Measurements from ENCODE around the gene WDR33. TPM values are rescaled to one million over a fixed set of nuclear protein-coding genes. Genes with fewer than 3 reads are reported as not detected.

Gene WDR33
- total RNA-seq, 2 experiments from 2014 or later = 58.7 to 69.0 TPM

DNA sequence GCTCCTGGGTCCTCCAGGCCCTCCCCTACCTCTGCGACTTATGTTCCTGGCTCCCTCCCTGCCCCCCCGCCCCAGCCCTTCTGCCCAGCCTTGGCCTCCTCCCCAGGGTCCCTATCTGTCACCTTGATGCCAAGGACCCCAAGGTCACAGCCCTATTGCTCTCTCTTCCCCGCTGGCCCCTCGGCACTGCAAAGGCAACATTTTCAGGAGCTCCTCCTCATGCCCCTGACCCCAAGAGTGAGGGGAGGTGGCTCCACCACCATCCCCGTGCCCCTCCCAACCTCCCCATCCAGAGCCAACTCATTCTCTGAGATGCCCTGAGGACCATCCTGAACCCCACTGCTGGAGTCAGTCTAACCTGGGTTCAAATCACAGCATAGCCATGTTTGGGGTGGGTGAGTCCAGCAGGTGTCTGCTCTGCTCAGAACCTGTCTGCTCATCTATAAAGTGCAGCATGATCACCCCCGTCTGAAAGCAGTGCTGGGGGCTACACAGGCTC is 147.4 kb downstream of the WDR33 start:
- H3K9me3 Mint-ChIP-seq = no peaks in the 10 kb centered on the region
- no peaks in the 10 kb centered on the region for H3K36me3 Mint-ChIP-seq (ENCODE audit: low read depth)
- DNase-seq = no peak
- H3K27me3 Mint-ChIP-seq = peaks cover 45% of the 10 kb centered on the region
- POLR2A ChIA-PET = no interaction called here
- no peak overlapping the region for H3K27ac Mint-ChIP-seq
- no peak overlapping the region for H3K4me3 Mint-ChIP-seq
- peaks cover 4% of the 10 kb centered on the region for H3K4me1 Mint-ChIP-seq
- CTCF ChIA-PET = no interaction called here

DNA sequence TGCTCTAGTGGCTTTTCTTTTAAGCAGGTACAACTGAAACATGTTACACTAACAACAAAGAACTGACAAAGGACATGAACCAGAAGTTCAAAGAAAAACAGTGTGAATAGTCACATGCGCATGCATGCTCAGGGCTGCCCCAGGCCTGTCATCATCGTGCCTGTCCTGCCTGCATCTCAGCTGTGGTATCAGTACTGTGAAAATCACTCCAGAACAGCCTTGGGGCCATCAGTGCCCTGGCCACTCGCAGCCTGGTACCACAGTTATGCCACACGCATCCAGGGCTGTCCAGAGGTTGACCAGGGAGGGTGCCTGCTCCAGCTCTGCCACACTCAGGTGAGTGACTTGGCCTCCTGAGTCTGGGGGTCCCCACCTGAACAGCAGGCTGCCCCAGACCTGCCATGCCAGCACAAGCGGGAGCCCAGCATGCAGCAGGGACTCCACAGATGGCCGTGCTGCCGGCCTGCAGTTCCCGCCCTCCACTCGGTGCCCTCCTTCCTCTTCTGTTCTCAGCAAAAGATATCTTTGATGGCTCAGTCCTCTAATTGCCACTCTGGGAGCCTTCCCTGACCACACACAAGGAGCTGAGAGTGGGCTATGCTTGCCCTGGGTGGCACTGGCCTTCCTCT is 147.9 kb downstream of the WDR33 start:
- Mint-ChIP-seq H3K36me3 (ENCODE audit: low read depth) (no peaks in the 10 kb centered on the region), H3K4me3 (no peak overlapping the region), H3K27me3 (peaks cover 45% of the 10 kb centered on the region), H3K27ac (no peak overlapping the region), H3K4me1 (peaks cover 4% of the 10 kb centered on the region), H3K9me3 (no peaks in the 10 kb centered on the region)
- ChIA-PET CTCF (no interaction called here), POLR2A (no interaction called here)
- DNase-seq = no peak

DNA sequence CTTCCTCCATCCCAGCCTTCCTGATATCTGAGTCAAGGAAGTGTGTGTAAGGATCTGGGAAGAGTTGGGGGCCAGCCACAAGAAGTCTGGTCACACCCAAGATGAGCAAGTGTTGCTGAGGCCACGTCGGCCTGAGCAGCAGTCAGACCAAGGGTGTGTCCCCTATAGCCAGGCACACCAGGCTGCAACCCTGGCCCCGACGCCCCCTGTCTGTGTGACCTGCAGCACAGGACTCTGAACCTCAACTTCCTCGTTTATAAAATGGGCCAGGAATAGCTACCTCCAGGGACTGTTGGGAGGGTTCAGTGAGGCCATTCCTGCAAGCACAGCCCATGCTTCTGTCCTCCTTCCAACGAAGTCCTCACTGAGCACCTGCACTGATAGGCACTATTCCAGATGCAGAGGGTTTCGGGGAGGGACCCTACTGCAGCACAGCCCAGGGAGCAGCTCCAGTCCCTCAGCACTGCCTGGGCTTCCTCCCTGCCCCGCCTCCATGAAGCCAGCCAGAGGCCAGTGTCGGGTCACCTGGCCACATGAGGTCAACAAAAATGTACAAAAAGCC is 148.9 kb downstream of the WDR33 start:
- no peak for DNase-seq
- Mint-ChIP-seq H3K4me3 (no peak overlapping the region), H3K27ac (no peak overlapping the region)

DNA sequence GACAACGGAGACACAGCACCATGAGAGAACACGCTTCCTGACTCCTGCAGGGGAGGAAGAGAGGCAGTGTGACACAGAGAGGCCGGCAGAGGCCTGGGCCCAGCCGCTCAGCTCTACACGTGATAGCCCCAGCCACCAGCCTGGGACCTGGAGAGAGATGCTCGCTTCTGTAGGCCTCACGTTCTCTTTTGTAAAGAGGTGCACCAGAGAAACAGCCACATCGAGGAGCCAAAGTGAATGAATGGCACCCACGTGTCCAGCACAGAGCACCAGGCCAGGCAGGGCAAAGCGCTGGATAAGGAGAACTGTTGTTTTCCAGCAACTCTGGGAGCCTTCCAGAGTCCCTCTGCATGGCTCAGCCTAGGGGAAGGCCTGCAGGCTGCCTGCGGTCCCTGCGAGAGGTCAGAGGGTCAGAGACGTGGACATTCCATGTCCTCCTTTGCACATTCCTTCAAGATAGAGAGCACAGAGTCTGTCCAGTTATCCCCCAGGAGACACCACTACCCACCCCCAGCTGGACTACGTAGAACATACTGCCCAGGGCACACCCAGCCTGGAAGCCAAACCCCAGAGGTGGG is 149.8 kb downstream of the WDR33 start:
- no peak for DNase-seq
- H3K27ac Mint-ChIP-seq = no peak overlapping the region
- ChIA-PET POLR2A (no interaction called here), CTCF (no interaction called here)
- H3K9me3 Mint-ChIP-seq = no peaks in the 10 kb centered on the region
- H3K4me3 Mint-ChIP-seq = no peak overlapping the region
- peaks cover 31% of the 10 kb centered on the region for H3K27me3 Mint-ChIP-seq
- H3K4me1 Mint-ChIP-seq = peaks cover 4% of the 10 kb centered on the region
- H3K36me3 Mint-ChIP-seq (ENCODE audit: low read depth) = no peaks in the 10 kb centered on the region

More for the DNA sequence above, 148.9 kb downstream of the WDR33 start:
- ChIA-PET CTCF (interaction anchor here (1.0 kb wide), 1 partner anchor 12 kb away, joined by 3 read pairs; no protein-coding TSS in a partner anchor), POLR2A (no interaction called here)
- Mint-ChIP-seq H3K9me3 (no peaks in the 10 kb centered on the region), H3K36me3 (ENCODE audit: low read depth) (no peaks in the 10 kb centered on the region), H3K27me3 (peaks cover 39% of the 10 kb centered on the region), H3K4me1 (peaks cover 4% of the 10 kb centered on the region)

DNA sequence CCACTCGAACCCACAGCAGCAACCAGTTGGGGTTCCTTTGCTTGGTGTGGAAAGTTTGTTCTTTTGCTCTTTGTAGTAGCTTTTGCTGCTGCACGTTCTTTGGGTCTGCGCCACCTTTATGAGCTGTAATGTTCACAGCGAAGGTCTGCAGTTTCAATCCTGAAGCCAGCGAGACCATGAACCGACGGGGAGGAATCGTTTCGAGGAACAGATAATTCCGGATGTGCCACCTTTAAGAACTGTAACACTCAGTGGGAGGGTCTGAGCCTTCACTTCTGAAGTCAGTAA is 150.7 kb downstream of the WDR33 start:
- Mint-ChIP-seq H3K36me3 (ENCODE audit: low read depth) (no peaks in the 10 kb centered on the region), H3K9me3 (no peaks in the 10 kb centered on the region), H3K4me1 (peaks cover 5% of the 10 kb centered on the region), H3K27me3 (peaks cover 22% of the 10 kb centered on the region), H3K4me3 (no peak overlapping the region), H3K27ac (no peak overlapping the region)
- POLR2A ChIA-PET = no interaction called here
- CTCF ChIA-PET = no interaction called here
- no peak for DNase-seq

DNA sequence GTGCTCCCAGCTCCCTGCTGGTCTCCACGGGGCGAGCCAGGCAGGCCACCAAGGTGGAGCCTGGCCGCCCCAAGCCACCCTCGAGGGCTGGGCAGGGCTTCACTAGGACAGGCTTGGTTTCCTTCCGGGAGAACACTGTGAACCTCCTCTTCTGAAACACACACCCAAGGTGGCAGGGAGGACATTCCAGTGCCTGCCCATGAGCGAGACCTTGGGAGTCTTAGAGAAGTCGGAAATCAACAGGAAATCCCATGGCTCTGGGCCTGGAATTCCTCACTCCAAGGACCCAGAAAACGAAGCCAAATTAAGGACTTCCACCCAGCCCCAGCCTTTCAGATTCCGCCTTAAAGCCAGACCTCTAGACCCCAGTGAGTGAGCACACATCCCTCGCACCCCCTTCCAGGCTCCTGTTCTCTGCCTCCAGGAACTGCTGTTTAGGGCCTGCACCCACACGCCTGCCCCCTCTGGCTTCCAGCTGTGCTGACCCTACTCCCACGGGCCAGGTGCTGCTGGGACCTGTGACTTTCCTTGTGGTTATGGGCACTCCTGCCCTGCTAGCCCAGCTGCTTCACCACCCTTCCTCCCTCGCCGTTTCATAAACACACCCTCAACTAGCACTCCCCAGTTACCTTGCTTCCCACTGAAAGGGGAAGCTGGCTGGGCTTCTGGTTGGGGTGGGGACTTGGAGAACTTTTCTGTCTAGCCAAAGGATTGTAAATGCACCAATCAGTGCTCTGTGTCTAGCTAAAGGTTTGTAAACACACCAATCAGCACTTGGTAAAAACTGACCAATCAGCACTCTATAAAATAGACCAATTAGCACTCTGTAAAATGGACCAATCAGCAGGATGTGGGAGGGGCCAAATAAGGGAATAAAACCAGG is 151.3 kb downstream of the WDR33 start:
- no peak overlapping the region for H3K4me3 Mint-ChIP-seq
- H3K27ac Mint-ChIP-seq = no peak overlapping the region
- H3K36me3 Mint-ChIP-seq (ENCODE audit: low read depth) = no peaks in the 10 kb centered on the region
- H3K27me3 Mint-ChIP-seq = peaks cover 16% of the 10 kb centered on the region
- DNase-seq = no peak
- CTCF ChIA-PET = no interaction called here
- peaks cover 5% of the 10 kb centered on the region for H3K4me1 Mint-ChIP-seq
- POLR2A ChIA-PET = no interaction called here
- H3K9me3 Mint-ChIP-seq = no peaks in the 10 kb centered on the region

DNA sequence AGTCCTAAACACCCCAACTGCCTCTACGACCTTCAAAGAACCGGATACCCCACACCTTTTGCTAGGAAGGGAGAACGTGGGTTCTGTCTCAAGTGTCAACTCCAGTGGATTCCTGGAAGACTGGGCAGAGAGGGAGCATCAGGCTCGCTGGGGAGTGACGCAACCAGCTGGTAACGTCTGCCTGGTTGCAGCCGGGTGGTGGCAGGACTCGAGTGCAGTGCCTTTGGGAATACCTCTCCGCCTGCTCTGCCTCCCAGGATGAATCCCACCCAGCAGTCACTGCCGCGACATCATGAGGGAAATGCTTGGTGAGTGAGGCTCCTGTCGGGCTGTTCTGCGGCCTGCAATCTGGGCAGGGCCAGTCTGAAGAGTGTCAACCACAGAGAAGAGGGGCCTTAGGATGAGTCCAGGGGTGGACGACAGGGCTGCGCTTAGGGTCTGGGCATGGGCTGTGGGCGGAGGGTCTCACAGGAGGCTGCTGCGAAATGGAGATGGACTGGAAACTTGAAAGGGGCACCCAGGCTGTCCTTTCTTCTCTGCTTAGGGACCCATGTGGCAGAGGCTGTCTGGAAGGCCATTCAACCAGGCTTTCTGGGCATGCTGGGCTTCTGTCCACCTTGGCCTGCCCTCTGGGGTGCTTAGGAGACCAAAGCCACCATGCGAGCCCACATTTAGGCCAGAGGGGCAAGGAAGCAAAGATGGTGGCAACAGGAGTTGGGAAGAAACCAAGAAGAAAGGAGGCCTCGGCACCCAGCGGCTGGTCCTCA is 152.1 kb downstream of the WDR33 start:
- Mint-ChIP-seq H3K4me1 (peaks cover 4% of the 10 kb centered on the region), H3K27me3 (peaks cover 12% of the 10 kb centered on the region), H3K36me3 (ENCODE audit: low read depth) (no peaks in the 10 kb centered on the region), H3K9me3 (no peaks in the 10 kb centered on the region), H3K27ac (no peak overlapping the region), H3K4me3 (no peak overlapping the region)
- DNase-seq = no peak
- ChIA-PET CTCF (no interaction called here), POLR2A (no interaction called here)

DNA sequence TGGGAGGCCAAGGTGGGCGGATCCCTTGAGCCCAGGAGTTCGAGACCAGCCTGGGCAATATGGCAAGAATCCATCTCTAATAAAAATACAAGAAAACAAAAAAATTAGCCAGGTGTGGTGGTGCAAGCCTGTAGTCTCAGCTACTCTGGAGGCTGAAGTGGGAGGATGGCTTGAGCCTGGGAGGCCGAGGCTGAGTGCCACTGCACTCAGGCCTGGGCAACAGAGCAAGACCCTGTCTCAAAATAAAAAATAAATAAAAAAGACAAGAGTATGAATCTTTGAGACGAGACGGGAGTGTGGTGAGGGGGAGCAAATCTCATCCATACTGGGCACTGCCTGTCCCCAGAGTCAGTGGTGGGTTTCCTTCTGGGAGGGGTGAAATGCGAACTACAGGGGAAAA is 152.8 kb downstream of the WDR33 start:
- CTCF ChIA-PET = no interaction called here
- Mint-ChIP-seq H3K36me3 (ENCODE audit: low read depth) (no peaks in the 10 kb centered on the region), H3K4me3 (no peak overlapping the region), H3K4me1 (peaks cover 1% of the 10 kb centered on the region), H3K9me3 (no peaks in the 10 kb centered on the region), H3K27me3 (peaks cover 5% of the 10 kb centered on the region), H3K27ac (no peak overlapping the region)
- POLR2A ChIA-PET = no interaction called here
- no peak for DNase-seq

DNA sequence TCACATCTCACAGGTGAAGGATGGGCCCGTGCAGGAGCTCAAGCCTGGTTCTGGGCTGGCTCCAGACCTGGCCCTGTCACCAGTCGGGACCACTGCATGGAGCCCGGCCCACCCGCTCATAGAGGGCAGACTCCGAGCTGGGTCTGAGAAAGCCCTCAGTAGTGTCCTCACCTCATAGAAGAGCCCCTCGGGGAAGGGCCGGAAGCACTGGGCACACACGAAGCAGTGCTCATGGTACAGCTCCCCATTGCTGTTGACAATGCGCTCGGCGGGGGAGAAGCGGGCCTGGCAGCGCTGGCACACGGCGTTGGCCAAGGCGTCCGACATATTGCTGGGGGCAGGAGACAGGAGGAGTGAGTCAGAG is 153.8 kb downstream of the WDR33 start:
- Mint-ChIP-seq H3K4me3 (no peak overlapping the region), H3K36me3 (ENCODE audit: low read depth) (no peaks in the 10 kb centered on the region), H3K4me1 (peaks cover 1% of the 10 kb centered on the region), H3K27ac (no peak overlapping the region), H3K9me3 (no peaks in the 10 kb centered on the region), H3K27me3 (no peaks in the 10 kb centered on the region)
- ChIA-PET CTCF (no interaction called here), POLR2A (no interaction called here)
- no peak for DNase-seq

DNA sequence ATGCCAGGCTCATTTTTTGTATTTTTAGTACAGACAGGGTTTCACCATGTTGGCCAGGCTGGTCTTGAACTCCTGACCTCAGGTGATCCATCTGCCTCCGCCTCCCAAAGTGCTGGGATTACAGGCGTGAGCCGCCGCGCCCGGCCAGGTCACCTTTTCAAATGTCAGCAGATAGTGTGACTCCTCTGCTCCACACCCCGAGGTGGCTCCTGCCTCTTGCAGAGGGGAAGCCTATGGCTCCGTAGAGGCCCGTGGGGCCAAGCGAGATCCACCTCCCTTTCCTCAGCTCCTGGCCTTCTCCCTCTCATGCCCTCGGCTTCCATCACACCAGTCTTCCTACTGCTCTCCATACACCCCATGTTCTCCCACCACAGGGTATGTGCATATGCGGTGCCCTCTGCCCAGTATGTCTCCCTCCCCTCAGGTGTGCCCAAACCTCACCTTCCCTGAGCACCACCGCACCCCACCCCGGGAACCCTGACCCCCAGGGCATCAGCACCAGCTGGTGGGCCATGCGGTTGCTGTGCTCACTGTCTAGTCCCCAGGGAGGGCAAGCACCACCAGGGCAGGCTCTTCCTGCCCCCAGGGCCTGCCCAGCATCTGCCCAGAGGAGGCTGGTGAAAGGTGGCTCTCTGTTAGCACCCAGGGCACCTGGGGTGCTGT is 154.3 kb downstream of the WDR33 start:
- ChIA-PET POLR2A (no interaction called here), CTCF (interaction anchor here (1.1 to 2.3 kb wide), 2 partner anchors 19 to 135 kb away, joined by 3 to 5 read pairs; partner anchors contain the start of gene LIMS2)
- Mint-ChIP-seq H3K27me3 (no peaks in the 10 kb centered on the region), H3K9me3 (no peaks in the 10 kb centered on the region), H3K4me1 (peaks cover 1% of the 10 kb centered on the region), H3K27ac (no peak overlapping the region), H3K36me3 (ENCODE audit: low read depth) (no peaks in the 10 kb centered on the region), H3K4me3 (no peak overlapping the region)
- DNase-seq = no peak

DNA sequence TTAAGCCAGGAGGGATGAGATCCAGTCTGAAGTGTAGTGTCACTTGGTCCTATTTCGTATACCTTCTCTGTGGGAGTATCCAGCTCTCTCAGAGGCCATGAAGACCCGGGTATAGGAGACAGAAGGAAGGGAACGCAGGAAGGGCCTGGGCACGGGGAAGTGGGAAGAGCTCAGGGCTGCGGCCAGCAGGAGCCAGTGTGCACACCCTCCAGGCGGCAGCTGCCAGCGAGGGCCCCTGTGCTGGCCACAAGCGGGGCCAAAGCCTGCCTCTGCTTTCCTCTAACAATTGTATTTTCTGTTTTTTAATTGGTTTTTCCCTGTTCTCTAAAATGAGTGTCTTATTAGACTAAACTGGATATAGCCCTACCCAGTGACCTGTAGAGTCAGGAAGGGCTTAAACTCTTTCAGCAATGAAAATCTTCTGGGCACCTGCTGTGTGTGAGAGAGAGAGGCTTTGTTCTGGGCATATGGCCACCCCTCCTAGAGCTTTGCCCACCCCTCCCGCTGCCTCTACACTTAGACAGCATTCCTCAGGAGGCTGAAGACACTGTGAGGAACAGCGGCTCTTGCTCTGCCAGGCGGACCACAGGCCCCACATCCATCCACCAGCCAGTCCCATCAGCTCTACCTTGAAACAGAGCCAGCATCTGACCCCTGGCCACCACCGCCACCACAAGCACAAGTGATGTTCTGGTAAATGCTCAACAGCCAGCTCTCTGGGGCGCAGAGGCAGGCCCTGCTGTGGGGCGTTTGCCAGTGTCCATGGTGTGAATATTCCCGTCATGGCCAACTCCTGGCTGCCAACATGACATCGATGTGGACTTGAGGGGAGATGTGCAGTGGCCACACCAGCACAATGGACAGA is 155.5 kb downstream of the WDR33 start:
- Mint-ChIP-seq H3K9me3 (no peaks in the 10 kb centered on the region), H3K36me3 (ENCODE audit: low read depth) (no peaks in the 10 kb centered on the region), H3K27ac (no peak overlapping the region), H3K4me3 (no peak overlapping the region), H3K27me3 (no peaks in the 10 kb centered on the region), H3K4me1 (peaks cover 1% of the 10 kb centered on the region)
- DNase-seq = no peak
- POLR2A ChIA-PET = no interaction called here
- CTCF ChIA-PET = interaction anchor here (0.6 to 6.6 kb wide), 4 partner anchors 20 to 137 kb away, joined by 3 to 50 read pairs (median 4); partner anchors contain the start of gene LIMS2

DNA sequence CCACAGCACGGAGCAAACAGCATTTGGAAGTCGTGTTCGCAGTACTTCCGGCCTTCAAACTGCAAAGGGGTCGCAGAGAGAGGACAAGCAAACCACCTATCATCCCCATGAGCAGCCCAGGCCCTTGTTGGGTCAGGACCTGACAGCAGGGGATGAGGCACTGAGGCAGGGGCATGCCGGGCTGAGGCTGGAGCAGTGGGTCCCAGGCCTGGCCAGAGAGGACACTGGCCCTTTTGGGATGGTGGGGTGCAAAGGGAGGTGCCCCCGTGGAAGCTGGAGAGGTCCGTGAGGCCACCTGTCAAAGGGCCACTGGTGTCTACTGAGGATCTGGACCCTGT is 156.2 kb downstream of the WDR33 start:
- Mint-ChIP-seq H3K4me3 (no peak overlapping the region), H3K27me3 (no peaks in the 10 kb centered on the region), H3K9me3 (no peaks in the 10 kb centered on the region), H3K27ac (no peak overlapping the region), H3K4me1 (peaks cover 1% of the 10 kb centered on the region), H3K36me3 (ENCODE audit: low read depth) (no peaks in the 10 kb centered on the region)
- POLR2A ChIA-PET = no interaction called here
- DNase-seq = no peak
- CTCF ChIA-PET = interaction anchor here (0.6 to 6.6 kb wide), 3 partner anchors 21 to 63 kb away, joined by 3 to 50 read pairs (median 5); partner anchors contain the start of gene LIMS2
